ENCODE results near the gene SPANXN5.
"Not testable (repeated sequence)": the region's sequence is repeated elsewhere in the genome, so short reads cannot be mapped to it uniquely, and the experiment has no call there.

SPANXN5 gene, protein sequence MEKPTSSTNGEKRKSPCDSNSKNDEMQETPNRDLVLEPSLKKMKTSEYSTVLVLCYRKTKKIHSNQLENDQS

DNA sequence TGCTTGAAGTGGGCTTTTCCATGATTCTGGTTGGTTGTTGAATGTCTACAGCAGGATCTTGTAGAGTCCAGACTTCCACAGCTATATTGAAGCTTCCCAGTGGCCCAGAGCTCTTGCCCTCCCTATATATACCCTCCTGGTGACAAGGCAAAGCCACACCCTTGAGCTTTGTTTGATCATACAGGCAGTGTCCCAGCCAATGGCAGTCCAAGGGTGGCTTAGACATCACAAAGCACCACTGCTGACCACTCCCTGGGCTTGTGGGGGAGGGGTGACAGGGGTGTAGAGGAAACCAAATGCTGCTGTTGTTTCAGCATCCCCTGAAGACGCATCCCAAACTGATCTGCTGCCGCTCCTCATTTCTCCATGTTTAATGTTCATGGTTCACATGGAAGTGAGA lies at the start of gene SPANXN5:
Gene SPANXN5 (minus strand): TSS at position 101 of the 400 bp plus-strand sequence. CDS start 79 bp downstream, at position 22.
- H3K4me3 ChIP-seq (ENCODE audit: low read depth, low read length), result not testable (repeated sequence)

DNA sequence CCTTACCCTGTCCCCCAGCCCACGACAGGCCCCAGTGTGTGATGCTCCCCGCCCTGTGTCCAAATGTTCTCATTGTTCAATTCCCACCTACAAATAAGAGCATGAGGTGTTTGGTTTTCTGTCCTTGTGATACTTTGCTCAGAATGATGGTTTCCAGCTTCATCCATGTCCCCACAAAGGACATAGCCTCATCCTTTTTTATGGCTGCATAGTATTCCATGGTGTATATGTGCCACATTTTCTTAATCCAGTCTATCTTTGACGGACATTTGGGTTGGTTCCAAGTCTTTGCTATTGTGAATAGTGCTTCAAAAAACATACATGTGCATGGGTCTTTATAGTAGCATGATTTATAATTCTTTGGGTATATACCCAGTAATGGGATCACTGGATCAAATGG lies 46.4 kb upstream of the SPANXN5 start:
- H3K4me3 ChIP-seq (ENCODE audit: low read depth, low read length), result not testable (repeated sequence)

DNA sequence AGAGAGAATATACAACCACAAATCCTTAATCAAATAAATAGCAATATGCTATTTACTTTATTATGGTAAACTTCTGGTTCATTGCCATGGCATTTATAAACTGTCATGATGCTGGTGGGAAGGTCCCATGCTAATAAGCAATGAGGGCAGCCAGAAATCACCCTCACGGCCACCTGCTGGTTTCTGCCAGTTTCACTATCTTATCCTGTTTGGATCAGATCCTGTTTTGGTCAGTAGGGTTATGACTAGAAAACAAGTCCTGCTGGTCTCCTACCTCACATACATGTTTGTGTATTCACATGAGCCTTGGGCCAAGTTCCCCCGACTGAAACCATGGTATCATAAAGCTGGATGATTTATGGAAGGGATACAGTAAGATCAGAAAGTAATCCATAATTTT lies 41.9 kb upstream of the SPANXN5 start:
- TF ChIP-seq, protein P1, sequence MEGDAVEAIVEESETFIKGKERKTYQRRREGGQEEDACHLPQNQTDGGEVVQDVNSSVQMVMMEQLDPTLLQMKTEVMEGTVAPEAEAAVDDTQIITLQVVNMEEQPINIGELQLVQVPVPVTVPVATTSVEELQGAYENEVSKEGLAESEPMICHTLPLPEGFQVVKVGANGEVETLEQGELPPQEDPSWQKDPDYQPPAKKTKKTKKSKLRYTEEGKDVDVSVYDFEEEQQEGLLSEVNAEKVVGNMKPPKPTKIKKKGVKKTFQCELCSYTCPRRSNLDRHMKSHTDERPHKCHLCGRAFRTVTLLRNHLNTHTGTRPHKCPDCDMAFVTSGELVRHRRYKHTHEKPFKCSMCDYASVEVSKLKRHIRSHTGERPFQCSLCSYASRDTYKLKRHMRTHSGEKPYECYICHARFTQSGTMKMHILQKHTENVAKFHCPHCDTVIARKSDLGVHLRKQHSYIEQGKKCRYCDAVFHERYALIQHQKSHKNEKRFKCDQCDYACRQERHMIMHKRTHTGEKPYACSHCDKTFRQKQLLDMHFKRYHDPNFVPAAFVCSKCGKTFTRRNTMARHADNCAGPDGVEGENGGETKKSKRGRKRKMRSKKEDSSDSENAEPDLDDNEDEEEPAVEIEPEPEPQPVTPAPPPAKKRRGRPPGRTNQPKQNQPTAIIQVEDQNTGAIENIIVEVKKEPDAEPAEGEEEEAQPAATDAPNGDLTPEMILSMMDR (IDR thresholded peaks at IDR 0.05; ENCODE audit: low read depth, low read length), result no peak
- no peak overlapping the region for H3K4me3 ChIP-seq (ENCODE audit: low read depth, low read length)

DNA sequence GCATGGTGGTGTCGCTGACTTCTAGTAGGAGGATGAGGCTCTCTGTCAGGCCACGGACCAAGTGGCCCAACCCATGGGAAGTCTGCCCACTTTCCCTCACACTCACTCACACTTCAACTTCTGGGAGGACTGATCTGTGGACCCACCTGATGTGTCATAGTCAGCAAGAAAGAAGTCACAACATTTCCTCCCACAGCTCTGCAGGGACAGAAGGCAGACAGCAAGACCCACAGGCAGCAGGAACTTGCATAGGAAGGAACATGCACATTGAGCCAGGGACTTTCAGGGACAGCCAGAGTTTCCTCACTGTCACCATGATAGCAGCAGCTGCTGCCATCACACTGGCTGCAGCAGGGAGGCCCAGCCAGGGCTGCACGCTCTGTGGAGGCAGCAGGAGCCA lies 33.3 kb upstream of the SPANXN5 start:
- TF ChIP-seq, protein P1 (IDR thresholded peaks at IDR 0.05; ENCODE audit: low read depth, low read length), result no peak
- no peak overlapping the region for H3K4me3 ChIP-seq (ENCODE audit: low read depth, low read length)

DNA sequence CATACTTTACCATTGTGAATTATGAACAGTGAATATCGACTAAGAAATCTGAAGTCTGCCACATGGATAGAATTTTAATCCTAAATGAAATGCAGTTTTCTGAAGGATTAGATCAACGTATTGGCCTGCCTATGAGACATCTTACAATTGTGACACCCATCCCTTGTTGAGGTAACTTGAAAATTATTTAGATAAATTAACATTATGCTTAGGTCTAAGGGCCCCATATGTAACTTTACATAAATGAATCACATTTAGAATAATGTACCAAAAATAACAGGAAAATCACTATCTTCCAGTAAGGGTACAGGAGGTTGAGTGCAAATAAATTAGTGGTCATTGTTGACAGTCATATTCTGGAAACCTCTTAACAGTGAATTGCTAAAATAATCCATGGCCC lies 27.4 kb upstream of the SPANXN5 start:
- H3K4me3 ChIP-seq (ENCODE audit: low read depth, low read length), result no peak overlapping the region
- TF ChIP-seq, protein P1 (IDR thresholded peaks at IDR 0.05; ENCODE audit: low read depth, low read length), result no peak

DNA sequence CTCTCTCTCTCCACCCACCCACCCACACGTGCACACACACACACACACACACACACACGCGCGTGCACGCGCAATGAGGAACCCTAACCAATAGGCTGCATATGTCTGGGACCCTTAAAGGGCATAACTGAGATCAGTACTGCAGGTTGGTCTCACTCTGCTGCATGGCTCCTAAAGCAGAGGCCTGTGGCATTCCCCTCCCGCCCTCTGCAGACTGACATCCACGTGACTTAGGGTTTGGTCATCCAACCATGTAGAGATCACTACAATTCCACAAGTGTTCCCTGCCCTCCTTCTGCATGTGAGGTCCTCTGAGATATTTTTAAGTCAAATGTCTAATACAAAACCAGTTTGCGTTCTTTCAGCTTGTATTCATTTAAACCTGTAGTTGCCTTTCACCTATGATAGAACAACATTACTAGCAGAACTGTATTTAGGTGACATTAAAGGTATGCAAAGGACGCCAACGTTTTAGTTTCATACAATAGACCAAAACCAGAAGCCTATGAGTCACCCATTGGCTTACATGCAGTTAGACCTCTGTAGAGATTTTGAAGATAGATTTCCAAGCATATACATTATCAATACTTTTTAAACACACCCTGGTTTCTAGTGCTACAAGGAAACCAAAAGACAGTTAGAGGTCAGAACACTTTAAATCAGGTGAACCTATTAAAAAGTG lies 24.0 kb upstream of the SPANXN5 start:
- no peak overlapping the region for H3K4me3 ChIP-seq (ENCODE audit: low read depth, low read length)
- TF ChIP-seq, protein P1 (IDR thresholded peaks at IDR 0.05; ENCODE audit: low read depth, low read length), result no peak

DNA sequence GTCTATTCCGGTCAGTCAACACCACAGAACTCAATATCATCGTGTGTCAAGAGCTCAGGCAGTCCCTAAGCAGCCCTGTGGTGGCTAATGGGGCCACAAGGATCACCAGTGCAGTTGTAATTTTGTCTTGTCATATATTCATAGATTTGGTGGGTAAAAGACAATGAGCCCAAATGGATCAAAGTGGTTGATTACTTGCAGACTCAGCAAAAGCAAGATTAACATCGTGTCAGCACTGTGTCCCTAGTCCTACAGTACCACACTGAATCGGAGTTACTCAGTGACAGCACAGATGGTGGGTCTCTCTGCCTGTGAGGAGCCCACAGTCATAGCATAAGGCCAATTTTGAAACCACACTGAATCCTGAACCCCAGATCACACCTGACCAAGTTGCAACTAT lies 22.6 kb upstream of the SPANXN5 start:
- TF ChIP-seq, protein P1 (IDR thresholded peaks at IDR 0.05; ENCODE audit: low read depth, low read length), result no peak
- H3K4me3 ChIP-seq (ENCODE audit: low read depth, low read length), result no peak overlapping the region

DNA sequence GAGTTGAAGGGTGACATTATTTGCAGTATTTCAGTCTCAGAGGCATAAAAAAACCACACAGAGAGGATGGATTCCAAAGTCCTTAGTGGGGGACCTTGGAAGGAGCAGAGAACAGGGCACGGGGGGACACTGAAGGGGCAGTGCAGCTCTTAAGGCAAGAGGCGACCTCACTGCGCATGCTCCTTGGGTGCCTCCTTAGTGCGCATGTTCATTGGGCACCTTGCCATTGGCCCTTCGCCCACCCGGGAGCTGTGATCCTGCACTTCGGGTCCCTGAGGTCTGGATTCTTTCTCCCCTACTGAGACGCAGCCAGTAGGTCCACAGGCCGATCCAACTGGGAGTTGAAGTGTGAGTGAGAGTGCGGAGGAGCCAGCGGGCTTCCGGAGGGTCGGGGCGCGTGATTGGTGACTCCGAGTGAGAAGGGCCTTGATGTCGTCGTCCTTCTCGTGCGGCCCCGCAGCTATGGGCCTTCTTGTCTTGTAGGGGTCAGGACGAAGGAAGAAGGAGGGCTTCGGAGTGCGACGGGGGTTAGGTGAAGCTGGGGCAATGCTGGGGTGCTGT lies 13.9 kb upstream of the SPANXN5 start, which contains the start of gene XAGE5:
Gene XAGE5 (plus strand): TSS at position 223 of the 561 bp plus-strand sequence. CDS start 1,280 bp downstream, outside the sequence.
- H3K4me3 ChIP-seq (ENCODE audit: low read depth, low read length), result no peak within 1 kb of the TSS
- TF ChIP-seq, protein P1 (IDR thresholded peaks at IDR 0.05; ENCODE audit: low read depth, low read length), result no peak

DNA sequence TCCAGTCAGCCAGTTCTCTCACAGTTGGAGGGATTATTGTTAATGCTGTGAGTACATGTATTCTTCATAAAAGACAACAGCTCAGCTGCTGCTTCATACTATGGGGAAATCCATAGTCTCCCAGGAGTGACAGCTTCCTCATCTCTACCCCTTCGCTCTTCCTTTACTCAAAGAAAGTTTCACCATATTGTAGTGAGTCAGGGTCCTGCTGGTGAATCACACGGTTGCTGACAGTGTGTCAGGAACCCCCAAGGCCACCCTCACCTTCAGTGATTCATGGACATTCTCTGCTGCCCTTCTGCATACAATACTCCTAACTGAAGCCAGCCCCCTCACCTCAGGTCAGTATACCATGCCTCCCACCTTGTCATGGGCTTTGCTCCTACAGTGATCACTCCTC lies 7.6 kb upstream of the SPANXN5 start:
- not testable (repeated sequence) for H3K4me3 ChIP-seq (ENCODE audit: low read depth, low read length)

DNA sequence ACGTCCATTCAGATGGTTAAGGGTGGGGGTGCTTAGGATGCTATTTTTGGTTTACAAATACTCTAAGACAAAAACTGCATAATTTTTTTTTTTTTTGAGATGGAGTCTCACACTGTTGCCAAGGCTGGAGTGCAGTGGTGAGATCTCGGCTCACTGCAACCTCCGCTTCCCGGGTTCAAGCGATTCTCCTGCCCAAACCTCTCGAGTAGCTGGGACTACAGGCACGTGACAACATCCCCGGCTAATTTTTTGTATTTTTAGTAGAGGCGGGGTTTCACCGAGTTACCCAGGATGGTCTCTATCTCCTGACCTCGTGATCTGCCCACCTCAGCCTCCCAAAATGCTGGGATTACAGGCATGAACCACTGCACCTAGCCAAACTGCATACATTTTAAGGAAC lies 23.7 kb downstream of the SPANXN5 start:
- not testable (repeated sequence) for H3K4me3 ChIP-seq (ENCODE audit: low read depth, low read length)

DNA sequence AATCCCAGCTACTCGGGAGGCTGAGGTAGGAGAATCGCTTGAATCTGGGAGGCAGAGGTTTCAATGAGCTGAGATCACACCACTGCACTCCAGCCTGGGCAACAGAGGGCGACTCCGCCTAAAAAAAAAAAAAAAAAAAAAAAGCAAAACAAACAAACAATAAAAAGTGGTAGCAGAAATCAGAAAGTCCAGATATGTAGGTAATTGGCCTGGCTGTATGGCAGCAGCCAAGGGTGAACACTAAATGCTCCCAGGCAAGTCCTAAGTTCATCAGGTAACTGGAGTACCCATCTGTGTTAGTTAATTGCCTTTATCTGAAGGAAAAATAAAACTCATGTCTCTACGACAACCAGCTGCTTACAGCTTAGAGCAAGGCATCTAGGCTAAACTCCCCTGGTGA lies 31.2 kb downstream of the SPANXN5 start:
- not testable (repeated sequence) for H3K4me3 ChIP-seq (ENCODE audit: low read depth, low read length)

DNA sequence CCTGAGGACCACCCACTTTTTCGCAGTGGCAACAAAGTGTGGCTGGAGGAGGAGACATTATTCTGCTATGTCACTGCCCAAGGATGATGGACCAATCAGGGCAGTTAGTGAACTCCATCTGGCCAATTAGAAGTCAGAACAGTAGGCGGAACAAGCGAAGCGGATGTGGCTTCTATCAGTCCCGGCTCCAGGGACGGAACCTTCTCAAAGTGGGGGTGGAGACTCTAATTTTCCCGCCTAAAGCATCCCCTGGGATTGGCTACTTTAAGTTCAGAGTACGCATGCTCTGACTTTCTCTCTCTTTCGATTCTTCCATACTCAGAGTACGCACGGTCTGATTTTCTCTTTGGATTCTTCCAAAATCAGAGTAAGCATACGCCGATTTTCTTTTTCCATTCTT lies 46.3 kb downstream of the SPANXN5 start, which contains the start of gene SSX2B:
Gene SSX2B (plus strand): TSS at position 301 of the 400 bp plus-strand sequence. CDS start 1,429 bp downstream, outside the sequence.
- H3K4me3 ChIP-seq (ENCODE audit: low read depth, low read length), result not testable (repeated sequence)

Data from WI38 (cell line).